Putamen (tissue), 1 donor: ENCODE data around the gene IRX3.

Experiments
- DNase-seq: peaks from one replicate; pipeline ENCODE4 v3.0.0-alpha.2; 2016; ENCODE audit warnings: low spot score

The IRX3 gene

DNA sequence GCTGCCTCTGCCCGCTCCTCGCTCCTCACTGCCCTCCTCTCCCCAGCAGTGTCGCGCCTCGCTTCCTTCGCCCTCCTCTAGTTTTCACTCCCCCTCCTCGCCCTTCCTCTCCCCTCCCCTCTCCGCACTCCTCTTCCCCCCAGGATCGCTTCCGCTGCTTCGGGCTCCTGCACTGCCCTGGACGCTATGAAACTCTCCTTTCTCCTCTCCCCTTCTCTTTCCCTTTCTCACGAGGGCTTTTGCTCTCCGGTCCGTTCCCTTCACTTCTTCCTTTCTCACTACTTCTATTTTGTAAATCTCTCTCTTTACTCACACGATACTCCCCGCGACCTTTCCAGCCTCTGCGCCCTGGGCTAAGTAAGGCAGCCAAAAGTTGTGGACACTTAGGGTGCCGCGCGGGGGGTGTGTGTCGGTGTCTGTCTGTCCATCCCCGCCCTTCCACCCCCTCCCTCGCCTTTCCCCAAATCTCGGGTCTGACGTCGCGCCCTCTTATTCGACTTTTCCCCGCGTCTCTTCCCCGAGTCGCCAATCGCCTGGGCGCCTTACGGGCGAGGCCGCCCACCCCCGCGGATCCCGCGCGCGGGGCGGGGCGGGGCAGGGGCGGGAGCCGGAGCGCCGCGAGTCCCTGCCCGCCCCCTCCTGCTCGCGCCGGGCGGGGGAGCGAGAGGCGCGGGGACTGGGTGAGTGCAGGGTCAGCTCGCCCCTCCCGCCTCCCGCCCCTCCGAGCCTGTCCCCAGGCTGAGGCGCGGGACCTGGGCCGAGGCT is at the start of gene IRX3:
IRX3 (minus strand) TSS at position 422 of the 765 bp plus-strand sequence. CDS start 737 bp downstream, outside the sequence.
- no peak for DNase-seq

DNA sequence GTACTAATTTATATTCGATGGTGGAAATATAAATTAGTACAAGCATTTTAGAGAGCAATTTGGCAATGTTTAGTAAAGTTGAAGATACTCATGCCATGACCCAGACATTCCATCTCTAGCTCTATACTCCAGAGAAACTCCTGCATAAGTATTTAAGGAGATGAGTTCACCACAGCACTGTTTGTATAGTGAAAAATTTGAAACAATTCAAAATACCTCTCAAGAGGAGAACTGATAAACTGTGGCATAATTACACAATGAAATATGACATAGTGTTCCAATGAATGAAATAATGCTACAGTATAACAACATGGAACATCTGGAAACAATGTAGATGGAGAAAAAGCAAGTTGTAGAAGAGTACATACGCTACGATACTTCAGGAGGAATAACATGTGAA is 48.6 kb upstream of the IRX3 start:
- no peak for DNase-seq

DNA sequence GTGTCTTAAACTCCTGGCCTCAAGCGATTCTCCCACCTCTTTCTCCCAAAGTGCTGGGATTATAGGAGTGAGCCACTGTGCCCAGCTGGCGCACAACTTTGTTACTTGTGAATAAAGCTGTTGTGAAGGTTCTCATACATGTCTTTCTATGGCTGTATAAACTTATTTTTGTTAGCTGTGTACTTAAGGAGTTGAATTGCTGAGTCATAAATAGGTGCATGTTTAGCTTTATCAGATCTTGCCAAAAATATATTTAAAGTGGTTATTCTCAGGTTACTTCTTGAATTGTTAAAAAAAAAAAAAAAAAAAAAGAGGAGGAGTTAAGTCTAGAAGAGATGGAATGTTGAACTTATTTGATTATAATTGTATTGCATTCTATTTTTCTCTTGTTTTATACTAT is 47.6 kb upstream of the IRX3 start:
- DNase-seq: no peak

DNA sequence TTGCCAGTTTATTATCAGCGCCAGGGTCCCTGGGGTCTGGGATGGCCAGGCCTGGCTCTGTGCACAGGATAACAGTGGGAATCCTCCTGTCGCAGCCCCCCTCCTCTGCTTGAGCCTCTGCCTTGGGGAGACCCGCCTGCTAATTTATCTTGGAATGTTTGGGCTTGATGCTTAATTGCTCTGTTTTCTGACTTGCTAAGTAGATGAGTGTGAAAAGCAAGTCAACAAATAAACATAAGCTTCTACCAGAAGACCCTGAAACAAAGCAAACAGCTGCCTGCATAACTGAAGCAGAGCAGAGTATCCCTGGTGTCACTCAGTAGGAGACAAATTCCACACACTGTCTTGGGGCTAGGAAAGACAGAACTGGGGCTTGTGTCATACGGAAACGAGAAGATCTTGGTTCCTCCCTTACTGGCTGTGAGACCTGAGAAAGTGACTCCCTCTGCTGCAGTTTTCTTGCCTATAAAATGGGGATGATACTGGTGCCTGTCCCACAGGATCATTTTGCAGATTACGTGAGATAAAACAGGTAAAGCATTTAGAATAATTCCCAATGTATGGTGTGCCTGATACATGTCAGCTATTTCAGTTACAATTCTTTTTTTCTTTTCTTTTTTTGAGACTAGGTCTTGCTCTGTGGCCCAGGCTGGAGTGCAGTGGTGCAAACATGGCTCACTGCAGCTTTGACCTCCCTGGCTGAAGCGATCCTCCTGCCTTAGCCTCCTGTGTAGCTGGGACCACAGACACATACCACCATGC is 44.8 kb upstream of the IRX3 start:
- DNase-seq: no peak

DNA sequence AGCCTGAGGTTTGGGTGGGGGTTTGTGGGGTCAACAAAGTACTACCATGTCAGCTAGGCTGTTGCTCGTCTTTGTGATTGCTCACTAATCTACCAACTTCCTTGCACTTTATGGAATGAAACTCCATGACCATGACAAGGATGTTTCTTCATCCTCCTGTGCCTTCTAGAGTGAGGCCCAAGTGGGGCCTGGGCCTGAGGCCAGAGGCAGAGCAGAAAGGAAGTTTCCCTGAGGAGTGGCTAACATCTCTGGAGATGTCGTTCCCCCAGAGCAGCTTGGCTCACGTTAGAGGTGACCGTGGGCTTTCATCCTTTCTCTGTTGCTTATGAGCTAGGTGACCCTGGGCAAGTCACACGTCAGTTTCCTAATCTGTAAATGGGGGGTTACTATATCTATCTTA is 41.0 kb upstream of the IRX3 start:
- no peak for DNase-seq

DNA sequence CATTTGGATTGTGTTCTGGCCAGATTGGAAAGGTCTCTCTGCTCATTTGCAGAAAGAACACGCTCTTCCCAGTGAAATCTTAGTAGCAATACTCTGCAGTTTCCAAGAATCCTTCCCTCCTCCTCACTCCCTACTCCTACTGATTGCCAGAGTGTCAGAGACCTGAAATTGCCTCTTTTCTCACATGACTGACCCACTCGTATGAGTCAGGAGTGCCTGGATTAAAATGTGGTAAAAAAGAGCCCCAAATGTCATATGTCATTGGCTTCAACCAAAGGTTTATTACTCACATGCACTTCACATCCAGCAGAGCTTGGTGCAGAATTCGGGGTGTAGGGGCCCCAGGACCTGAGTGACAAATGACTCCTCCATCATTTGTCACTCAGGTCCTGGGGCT is 39.7 kb upstream of the IRX3 start:
- DNase-seq: peak; percentile 67

DNA sequence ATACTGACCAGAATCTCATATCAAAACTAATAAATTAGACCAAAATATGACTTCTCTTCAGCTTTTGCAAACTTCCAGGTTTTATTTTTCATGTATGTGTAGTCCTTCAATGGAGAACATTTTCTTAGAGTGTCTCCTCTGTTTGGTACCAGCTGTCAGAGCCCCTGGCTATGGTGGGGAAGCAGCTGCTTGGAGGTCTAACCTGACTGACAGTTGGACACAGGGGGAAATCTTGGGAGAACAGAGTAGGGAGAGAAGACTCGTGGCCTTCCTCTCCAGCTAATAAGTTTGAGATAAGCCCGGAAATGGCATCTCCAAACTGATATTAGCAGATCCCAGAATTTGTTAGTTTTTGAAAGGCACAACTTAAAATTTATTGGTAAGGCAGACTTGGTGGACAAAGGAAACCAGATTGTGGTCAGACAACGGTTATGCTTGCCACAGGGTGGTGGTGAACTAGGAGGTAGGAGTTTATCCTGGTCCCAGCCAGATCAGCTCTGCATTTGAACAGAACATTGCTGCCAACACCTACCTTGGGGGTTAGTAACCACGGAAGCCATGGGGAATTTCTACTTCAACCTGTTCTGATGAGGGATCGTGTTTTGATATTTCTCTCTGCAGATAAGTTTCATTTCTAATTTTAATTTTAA is 39.2 kb upstream of the IRX3 start:
- DNase-seq: no peak

DNA sequence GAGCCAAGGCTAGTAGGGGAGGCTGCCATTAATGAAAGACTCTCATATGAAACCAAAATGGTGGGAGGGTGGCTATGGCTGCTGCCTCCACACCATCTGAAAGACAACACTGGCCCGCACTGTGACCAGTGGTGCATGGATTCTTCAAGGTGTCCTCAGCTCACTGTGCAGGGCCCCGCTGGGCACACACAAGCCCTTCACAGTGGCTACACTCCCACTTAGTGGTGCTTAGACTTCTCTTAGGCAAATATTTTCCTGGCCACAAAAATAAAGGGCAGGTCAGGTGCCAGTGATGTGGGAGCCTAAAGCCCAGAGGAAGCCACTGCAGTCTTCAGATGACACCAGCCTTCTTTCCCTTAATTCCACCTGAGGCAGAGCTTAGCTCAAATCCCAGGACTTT is 38.1 kb upstream of the IRX3 start:
- no peak for DNase-seq

DNA sequence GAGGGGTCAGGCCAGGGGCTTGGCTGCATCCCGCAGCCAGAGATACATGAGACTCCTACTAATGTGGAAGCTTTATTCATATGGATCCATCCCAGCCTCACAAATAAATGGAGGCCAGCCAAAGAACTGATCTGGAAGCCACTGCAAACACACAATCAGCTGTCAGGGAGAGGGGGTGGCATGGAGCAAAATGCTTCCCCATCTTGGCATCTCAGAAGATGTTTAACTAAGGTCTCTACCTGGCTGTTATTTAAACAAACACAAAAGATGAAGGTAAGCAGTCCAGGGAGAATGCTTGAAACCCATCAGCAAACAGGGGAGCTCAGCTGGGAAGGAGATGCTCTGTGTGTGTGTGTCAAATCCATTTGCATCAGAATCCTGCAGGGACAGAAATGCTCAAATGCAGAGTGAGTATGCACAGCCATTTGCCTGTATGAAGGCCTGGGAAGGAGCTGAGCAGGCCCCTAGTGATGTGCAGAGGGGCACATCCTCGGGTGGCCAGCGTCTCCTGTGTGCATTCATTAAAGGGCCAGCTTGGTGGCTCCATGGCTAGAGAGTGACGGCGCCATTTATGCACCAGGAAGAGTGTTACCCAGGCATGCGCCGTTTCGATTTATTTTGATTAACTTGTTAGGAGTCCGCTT is 34.2 kb upstream of the IRX3 start:
- DNase-seq: no peak

DNA sequence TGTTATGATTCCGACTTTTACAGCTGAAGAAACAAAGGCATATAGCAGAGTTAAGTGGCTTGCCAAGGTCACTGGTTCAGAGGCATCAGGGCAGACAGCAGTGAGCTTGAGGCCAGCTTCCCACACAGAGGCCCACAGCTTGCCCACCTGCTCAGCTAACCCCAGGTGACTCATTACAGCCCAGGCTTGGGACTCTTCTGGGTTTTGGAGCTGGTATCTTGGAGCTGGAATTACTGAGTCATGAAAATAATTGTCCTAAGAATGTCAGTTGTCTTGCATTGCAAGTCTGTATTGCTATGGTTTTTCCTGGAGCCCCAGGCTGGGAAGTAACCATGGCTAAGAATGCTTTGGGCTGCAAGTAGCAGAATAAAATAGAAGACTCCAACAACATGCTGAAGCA is 32.4 kb upstream of the IRX3 start:
- no peak for DNase-seq

DNA sequence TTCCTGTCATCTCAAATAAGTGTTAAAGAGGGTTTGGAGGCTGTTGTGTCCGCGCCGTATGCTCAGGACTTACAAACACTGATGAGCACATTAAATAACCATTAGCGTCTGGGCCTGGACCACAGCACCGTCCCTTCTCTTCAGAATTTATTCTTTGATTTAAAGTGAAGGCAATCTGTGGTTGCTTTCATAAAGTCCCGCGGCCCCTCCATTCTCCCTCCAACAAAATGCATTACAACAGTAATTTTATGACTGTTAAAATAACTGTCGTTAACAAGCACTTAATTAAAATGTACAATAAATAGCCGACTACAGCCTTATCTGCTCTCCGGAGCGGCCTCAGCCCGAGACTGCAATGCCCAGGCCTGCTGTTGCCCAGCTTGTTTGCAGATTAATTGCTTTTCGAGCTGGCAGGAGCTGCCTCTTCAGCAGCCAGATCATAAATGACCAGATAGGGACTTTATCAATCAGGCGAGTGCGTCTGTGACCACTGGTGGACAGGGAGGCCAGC is 30.6 kb upstream of the IRX3 start:
- no peak for DNase-seq

DNA sequence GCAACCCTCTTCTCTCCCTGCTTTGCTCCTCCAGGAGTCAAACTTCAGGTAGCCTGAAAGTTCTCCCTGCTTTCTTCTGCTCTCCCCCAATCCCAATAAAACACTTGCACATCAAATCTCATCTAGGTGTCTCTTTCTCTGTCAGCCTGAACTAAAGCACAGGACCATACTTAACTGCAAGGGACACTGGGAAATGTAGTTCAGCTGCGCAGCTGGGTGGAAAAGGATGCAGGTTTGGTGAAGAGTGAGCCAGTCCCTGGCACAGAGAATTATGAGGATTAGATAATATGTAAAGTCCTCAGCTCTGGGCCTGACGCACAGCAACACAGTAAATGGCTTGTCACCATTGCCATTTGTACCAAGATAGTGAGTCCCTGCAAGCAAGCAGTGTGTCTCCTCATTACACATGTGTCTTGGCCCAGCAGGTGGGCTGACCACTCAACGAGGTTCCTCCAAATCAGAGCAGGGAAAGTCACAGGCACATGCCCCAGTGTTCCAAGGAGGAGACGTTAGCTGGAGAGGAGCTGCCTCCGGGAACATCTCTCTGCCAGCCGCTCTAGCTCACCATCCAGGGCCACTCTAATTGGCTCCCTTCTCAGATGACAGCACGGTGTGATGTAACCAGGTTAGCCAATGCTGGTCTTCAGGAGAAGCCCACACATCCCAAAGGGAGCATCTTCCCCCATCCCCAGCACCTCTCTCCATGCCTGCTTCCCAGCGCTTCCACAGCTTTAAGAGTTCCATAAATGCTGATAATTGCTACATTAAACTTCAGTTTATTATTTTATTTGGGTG is 29.7 kb upstream of the IRX3 start:
- no peak for DNase-seq

DNA sequence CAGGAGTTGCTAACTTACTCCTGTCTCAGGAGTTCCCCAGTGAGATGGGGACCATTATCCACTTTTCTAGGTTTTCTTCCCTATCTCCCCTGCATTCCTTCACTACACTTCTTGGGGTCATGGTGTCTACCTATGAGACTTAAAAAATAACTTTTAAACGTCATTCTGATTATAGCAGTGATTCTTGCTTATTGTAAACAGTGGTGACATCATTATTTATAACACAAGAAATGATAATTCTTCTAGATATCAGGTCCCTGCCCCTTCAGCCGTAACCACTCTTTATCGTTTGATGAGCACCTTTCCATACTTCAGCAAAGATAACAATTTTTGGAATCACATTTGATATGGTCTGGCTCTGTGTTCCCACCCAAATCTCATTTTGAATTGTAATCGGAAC is 27.2 kb upstream of the IRX3 start:
- no peak for DNase-seq

DNA sequence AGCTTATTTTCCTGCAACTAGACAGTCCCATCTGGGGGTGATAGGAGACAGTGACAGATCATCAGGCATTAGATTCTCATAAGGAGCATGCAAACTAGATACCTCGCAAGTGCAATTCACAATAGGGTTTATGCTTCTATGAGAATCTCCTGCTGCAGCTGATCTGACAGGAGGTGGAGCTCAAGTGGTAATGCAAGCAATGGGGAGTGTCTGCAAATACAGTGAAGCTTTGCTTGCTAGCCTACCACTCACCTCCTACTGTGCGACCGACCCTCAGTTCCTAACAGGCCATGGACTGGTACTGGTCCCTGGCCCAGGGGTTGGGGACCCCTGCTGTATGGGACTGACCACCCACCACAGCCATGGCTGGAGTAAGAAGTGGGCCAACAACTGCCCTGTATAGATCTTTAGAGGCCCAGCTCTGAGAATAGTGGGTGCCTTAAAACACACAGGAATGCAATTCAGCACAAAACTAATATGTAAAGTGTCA is 26.0 kb upstream of the IRX3 start:
- no peak for DNase-seq

DNA sequence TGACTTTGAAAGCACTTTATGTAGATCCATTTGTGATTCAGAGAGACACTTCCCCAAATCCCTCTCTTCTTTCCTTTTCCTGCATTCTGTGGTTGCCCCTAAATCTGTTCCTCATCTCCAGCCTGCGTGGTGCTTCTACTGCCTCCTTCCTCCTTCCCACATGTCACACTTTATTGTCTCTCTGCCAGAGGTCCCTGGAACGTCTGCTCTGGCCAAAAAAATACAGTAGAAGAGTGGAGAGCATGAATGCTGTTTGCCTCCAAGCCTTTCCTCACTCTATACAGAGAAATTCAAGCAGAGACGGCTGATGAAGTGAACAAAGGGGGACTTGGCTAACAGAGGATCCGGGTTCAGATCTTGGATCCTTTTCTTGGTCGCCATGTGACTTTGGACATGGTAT is 22.8 kb upstream of the IRX3 start:
- DNase-seq: no peak

DNA sequence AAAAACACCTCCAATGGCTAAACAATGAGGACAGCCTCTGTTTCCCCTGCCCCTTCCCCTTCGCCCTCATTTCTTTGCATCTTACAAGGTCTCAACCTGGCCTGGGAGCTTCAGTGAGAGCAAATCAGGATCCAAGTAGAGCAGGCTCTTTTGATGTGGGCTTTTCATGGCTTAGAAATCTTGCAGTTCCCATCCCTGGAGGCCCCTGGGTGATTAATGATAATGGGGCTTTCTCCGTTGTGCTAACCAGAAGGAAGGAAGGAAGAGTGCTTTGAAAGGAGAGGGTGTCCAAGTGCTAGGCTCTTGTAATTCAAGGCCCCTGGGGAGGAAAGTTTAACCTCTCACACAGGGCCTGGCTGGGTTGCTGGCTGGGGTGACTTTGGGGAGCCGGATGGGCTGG is 18.5 kb upstream of the IRX3 start:
- DNase-seq: no peak

DNA sequence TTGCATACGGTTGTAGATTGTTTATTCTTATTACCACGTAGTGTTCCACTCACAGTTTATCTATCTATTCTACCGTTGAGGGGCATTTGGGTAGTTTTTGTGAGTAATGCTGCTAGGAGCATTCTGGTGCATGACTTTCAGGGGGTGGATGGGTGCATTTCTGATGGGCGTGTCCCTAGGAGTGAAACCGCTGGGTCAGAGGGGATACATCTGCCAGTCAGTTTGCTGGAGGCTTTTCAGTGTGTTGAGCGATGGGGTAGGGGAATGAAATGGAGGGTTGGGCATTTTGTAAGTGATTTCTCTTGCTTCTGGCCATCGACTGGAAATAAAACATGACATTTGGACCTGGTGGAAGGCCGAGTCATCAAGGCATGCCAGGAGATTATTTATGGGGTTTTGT is 17.0 kb upstream of the IRX3 start:
- DNase-seq: no peak

DNA sequence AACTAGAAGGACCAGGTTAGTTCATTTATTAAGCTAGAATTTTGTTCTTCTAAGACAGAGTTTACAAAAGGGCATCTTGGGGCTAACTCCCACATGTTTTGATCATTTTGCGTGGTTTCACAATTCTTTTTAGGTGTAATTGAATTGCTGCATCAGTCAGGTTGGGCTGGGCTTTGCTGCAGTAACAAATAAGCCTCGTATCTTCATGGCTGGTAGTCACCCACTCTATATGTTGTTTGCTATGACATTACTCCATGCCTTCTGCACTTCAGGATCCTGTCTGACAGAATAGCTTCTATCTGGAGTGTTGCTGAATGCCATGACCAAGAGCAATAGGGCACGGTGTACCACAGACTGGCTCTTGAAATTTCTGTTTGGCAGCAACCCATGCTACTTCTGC is 10.6 kb upstream of the IRX3 start:
- DNase-seq: no peak

DNA sequence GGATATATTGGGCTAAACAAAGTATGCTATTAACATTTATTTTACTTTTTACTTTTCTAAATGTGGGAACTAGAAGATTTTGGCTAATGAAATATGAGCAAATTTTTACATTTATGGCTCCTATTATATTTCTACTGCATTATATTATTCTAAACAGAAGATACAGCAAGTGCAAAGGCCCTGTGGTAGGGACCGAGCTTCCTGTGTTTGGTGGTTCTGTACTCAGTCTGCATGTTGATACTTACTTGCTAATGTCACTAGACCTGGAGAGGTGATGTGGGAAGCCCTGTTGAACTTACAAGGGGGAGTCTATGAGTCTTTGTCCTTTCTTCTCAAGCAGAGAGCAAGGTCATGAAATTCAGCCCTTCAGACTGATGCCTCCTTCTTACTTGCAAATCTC is 10.0 kb upstream of the IRX3 start:
- DNase-seq: no peak

DNA sequence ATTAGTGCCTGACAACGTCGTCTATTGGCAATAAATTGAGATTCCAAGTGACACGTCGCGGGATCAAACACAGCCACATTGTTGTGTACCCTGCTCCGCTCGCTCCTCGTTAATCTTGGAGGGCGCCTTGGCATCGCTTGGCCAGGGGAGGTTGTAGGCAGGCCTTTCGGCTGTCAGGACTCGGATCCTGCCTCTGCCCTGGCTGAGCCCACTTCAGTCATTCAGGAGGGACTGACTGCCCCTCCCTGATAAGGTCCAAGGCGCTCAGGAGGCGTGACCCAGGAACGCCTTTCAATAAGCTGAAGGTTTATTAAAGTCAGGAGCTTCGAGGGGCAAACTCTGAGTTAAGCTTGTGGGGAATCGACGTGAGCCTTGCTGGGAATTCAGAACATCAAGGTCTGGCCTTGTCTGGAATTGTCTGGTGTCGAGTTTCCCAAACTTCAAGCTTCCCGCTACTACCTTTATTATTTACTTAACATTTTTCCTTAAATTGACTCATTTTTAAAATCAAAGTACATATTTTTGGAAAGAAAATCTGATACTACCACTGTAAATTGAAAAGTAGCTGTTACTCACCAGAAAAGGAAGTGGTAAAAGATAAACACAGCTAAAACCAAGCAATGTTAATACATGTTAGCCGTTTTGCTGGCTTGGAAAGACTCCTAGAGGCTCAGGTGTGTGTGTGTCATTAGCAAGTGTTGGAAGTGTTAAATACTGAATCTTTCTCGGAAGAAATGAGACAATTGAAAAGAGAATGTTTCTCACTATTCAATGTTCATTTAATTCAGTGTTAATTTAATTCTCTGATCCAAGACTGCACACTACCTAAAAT is 5.3 kb upstream of the IRX3 start:
- no peak for DNase-seq
